DND-41 (cell line): ENCODE data around the gene CD200R1L.

Source experiments
- ATAC-seq: fragments of 200-7000 bp; cut with Tn5 transposase; 3 replicates; pipeline ENCODE4 v1.9.1; 2021; ENCODE audit warnings: low read depth; ENCODE audit not compliant: insufficient read depth
- DNase-seq: peaks from one replicate; pipeline ENCODE4 v3.0.0-alpha.2; 2020
- H2AFZ ChIP-seq: 2 replicates; pipeline ENCODE4 v1.6.0; 2012; ENCODE audit warnings: low read depth, low read length
- H3K27ac ChIP-seq: 2 replicates; pipeline ENCODE4 v1.5.1; 2012; ENCODE audit warnings: low read length, inconsistent platforms
- H3K27me3 ChIP-seq: fragments of 200-600 bp; sonication (generic); 2 replicates; pipeline ENCODE4 v1.6.0; 2012; ENCODE audit warnings: low read length, mild to moderate bottlenecking, inconsistent platforms; ENCODE audit not compliant: insufficient read depth, poor library complexity
- H3K36me3 ChIP-seq: 2 replicates; pipeline ENCODE4 v1.5.1; 2012; ENCODE audit warnings: low read length, inconsistent platforms; ENCODE audit not compliant: insufficient read depth
- H3K4me1 ChIP-seq: 2 replicates; pipeline ENCODE4 v1.5.1; 2012; ENCODE audit warnings: mild to moderate bottlenecking, low read length; ENCODE audit not compliant: insufficient read depth
- H3K4me2 ChIP-seq: 2 replicates; pipeline ENCODE4 v1.6.0; 2012; ENCODE audit warnings: mild to moderate bottlenecking, moderate library complexity, low read length, inconsistent platforms; ENCODE audit not compliant: insufficient read depth
- H3K4me3 ChIP-seq, 2 experiments: fragments of 200-600 bp in 1 of 2; shearing (Covaris generic) in 1 of 2; 2 replicates each; pipeline ENCODE4 v1.5.1; 2012 to 2016; ENCODE audit warnings: inconsistent platforms in 2 of 2, low read length in 2 of 2, mild to moderate bottlenecking in 2 of 2, low read depth in 1 of 2, moderate library complexity in 1 of 2
- H3K79me2 ChIP-seq: 2 replicates; pipeline ENCODE4 v1.6.0; 2012; ENCODE audit warnings: low read length, inconsistent platforms; ENCODE audit not compliant: insufficient read depth
- H3K9ac ChIP-seq: 2 replicates; pipeline ENCODE4 v1.6.0; 2012; ENCODE audit warnings: low read depth, mild to moderate bottlenecking, inconsistent platforms, low read length, moderate library complexity
- H3K9me3 ChIP-seq: 2 replicates; pipeline ENCODE4 v1.5.1; 2012; ENCODE audit warnings: low read length, moderate library complexity, mild to moderate bottlenecking, inconsistent platforms; ENCODE audit not compliant: insufficient read depth, severe bottlenecking
- H4K20me1 ChIP-seq: 2 replicates; pipeline ENCODE4 v1.6.0; 2012; ENCODE audit warnings: low read length; ENCODE audit not compliant: insufficient read depth
- EZH2 ChIP-seq: IDR thresholded peaks from 3 replicates; pipeline ENCODE4 v1.6.1; 2012; ENCODE audit warnings: borderline replicate concordance, low read depth, mild to moderate bottlenecking, moderate library complexity, low read length, inconsistent platforms; ENCODE audit not compliant: severe bottlenecking
- TF ChIP-seq, protein P1 (sequence below): IDR thresholded peaks from 2 replicates; pipeline ENCODE4 v1.5.1; 2012; ENCODE audit warnings: borderline replicate concordance, low read length, moderate library complexity, mild to moderate bottlenecking; ENCODE audit not compliant: poor library complexity, severe bottlenecking; ENCODE audit errors: extremely low read depth

Gene CD200R1L

DNA sequence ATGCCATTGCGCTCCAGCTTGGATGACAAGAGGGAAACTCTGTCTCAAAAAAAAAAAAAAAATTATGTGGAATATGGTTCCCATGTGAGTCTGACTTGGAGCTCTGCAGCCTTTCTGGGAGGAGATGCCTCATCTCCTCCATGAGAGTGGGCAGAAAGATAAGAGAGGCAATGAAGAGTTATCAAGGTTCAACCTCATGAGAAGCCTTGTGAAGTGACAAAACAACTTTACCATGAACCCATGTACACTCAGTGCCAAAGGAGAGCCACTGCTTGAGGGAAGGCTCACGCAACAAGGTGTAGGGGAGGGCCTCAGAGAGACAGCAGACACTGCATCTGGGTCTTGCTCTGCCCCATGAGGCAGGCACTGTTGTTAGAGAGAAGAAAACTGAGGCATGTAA is 75.7 kb downstream of the CD200R1L start:
- no peaks in the 10 kb centered on the region for H3K4me1 ChIP-seq

DNA sequence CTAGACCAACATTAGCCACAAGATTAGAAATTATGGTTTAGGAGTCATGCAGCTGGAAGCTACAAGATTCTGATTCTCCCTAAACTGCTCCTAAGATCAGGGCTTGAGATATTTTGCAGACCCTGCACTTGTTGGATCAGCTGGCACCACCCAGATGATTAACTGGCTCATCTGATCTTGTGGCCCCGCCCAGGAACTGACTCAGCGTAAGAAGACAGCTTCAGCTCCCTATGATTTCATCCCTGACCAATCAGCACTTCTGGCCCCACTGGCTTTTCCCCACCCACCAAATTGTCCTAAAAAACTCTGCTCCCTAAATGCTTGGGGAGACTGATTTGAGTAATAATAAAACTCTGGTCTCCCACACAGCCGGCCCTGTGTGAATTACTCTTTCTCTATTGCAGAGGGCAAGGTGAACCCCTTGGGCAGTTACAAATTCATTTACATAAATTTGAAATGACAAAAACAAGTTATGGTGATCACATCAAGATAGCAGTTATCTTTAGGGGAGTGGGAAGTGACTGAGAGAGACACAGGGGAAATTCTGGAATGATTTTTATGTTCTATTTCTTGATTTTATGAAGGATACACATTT is 76.5 kb downstream of the CD200R1L start:
- no peaks in the 10 kb centered on the region for H3K4me1 ChIP-seq
- no peak overlapping the region for H3K27ac ChIP-seq
- no peak overlapping the region for H3K4me3 ChIP-seq
- H3K9me3 ChIP-seq = no peaks in the 10 kb centered on the region
- DNase-seq (no peak), ATAC-seq (no peak)
- no peaks in the 10 kb centered on the region for H3K36me3 ChIP-seq
- H3K4me2 ChIP-seq = no peak overlapping the region
- no peaks in the 10 kb centered on the region for H4K20me1 ChIP-seq
- H3K79me2 ChIP-seq = no peaks in the 10 kb centered on the region
- TF ChIP-seq EZH2 = no peak
- H3K27me3 ChIP-seq = no peaks in the 10 kb centered on the region
- no peak overlapping the region for H3K9ac ChIP-seq
- no peak overlapping the region for H2AFZ ChIP-seq

More for the DNA sequence above, 75.7 kb downstream of the CD200R1L start:
- Histone ChIP-seq H3K9ac (no peak overlapping the region), H3K4me2 (no peak overlapping the region), H4K20me1 (no peaks in the 10 kb centered on the region), H3K9me3 (no peaks in the 10 kb centered on the region), H3K4me3 (no peak overlapping the region), H3K36me3 (no peaks in the 10 kb centered on the region), H3K79me2 (no peaks in the 10 kb centered on the region), H3K27ac (no peak overlapping the region), H3K27me3 (no peaks in the 10 kb centered on the region), H2AFZ (no peak overlapping the region)
- DNase-seq (no peak), ATAC-seq (no peak)
- TF ChIP-seq EZH2 = no peak
- TF ChIP-seq, protein P1, sequence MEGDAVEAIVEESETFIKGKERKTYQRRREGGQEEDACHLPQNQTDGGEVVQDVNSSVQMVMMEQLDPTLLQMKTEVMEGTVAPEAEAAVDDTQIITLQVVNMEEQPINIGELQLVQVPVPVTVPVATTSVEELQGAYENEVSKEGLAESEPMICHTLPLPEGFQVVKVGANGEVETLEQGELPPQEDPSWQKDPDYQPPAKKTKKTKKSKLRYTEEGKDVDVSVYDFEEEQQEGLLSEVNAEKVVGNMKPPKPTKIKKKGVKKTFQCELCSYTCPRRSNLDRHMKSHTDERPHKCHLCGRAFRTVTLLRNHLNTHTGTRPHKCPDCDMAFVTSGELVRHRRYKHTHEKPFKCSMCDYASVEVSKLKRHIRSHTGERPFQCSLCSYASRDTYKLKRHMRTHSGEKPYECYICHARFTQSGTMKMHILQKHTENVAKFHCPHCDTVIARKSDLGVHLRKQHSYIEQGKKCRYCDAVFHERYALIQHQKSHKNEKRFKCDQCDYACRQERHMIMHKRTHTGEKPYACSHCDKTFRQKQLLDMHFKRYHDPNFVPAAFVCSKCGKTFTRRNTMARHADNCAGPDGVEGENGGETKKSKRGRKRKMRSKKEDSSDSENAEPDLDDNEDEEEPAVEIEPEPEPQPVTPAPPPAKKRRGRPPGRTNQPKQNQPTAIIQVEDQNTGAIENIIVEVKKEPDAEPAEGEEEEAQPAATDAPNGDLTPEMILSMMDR = no peak

DNA sequence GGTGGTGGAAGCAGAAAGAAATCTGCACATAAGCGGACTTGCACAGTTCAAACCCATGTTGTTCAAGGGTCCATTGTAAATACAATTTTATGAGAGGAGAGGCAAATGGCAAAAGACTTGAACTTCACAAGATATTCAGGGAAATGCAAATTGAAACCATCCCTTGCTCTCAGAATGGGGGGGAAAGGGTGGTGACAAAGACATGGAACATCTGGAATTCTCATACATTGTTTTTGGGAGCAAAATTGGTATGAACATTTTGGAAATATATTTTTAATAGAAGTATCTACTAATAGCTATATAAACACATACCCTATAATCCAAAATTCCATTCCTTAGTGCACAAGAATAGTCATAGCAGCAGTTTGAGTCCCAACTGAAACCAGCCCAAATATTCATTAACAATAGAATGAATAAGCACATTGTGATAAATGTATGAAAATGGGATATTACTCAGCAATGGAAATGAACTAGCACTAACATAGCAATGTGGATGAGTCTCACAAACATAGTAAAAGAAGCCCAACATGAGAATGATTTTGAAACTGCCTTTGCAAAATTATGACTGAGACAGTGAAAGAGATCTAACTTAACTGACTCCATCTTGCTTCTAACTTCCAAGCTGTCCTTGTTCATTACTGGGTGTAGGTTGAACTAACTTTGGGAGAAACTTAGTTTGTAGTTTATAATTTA is 77.2 kb downstream of the CD200R1L start:
- H2AFZ ChIP-seq = no peak overlapping the region
- H3K9me3 ChIP-seq = no peaks in the 10 kb centered on the region
- H3K27ac ChIP-seq = no peak overlapping the region
- H3K36me3 ChIP-seq = no peaks in the 10 kb centered on the region
- no peak for ATAC-seq
- H3K4me2 ChIP-seq = no peak overlapping the region
- no peaks in the 10 kb centered on the region for H3K4me1 ChIP-seq
- DNase-seq = no peak
- no peak overlapping the region for H3K9ac ChIP-seq
- H3K79me2 ChIP-seq = no peaks in the 10 kb centered on the region
- no peak overlapping the region for H3K4me3 ChIP-seq
- TF ChIP-seq, protein P1 = no peak
- TF ChIP-seq EZH2 = no peak
- H4K20me1 ChIP-seq = no peaks in the 10 kb centered on the region
- H3K27me3 ChIP-seq = no peaks in the 10 kb centered on the region

DNA sequence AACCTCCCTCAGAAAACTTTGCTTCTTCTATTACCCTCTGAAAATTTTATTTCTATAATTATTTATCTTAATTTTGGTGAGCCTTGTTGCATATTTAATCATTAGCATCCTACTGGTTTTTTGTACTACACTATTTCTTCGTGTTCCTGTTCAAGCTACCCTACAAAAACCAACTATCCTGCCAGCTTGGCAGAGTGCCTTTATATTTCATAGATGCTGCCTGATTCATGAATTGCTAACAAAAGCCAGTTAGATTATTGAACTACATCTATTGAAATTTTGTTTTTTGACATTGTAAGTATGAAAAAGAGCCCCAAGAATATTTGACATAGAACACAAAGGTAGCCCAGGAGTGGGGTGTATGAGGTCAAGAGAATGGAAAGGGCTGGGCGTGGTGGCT is 78.9 kb downstream of the CD200R1L start:
- no peak overlapping the region for H3K9ac ChIP-seq
- no peaks in the 10 kb centered on the region for H3K9me3 ChIP-seq
- H3K4me2 ChIP-seq = no peak overlapping the region
- H2AFZ ChIP-seq = no peak overlapping the region
- no peaks in the 10 kb centered on the region for H3K36me3 ChIP-seq
- ATAC-seq = no peak
- H3K79me2 ChIP-seq = no peaks in the 10 kb centered on the region
- H3K27me3 ChIP-seq = no peaks in the 10 kb centered on the region
- DNase-seq = no peak
- no peak for TF ChIP-seq EZH2
- TF ChIP-seq, protein P1 = no peak
- no peaks in the 10 kb centered on the region for H3K4me1 ChIP-seq
- no peaks in the 10 kb centered on the region for H4K20me1 ChIP-seq
- no peak overlapping the region for H3K27ac ChIP-seq
- no peak overlapping the region for H3K4me3 ChIP-seq
